ENCODE measurements around the gene CEMIP.

Gene CEMIP

GRCh38 chr15:80942746-80943565 is 163.8 kb downstream of the CEMIP start:
- H3K36me3 ChIP-seq (ENCODE audit: insufficient read depth, low read length), result peaks cover 3% of the 10 kb centered on the region; the same call in 1 of the 2 replicates
- H3K9me3 ChIP-seq (ENCODE audit: insufficient read depth, low read depth, low read length), result no peaks in the 10 kb centered on the region
- TF ChIP-seq CTCF (conservative IDR thresholded peaks at IDR 0.05; ENCODE audit: low read length), result no peak
- no peak for TF ChIP-seq EZH2phosphoT487 (IDR thresholded peaks at IDR 0.05; ENCODE audit: borderline replicate concordance)

GRCh38 chr15:80944818-80945217 is 165.6 kb downstream of the CEMIP start:
- Histone ChIP-seq H4K20me1 (ENCODE audit: insufficient read depth, low read length, poor library complexity, severe bottlenecking) (no peaks in the 10 kb centered on the region), H3K9ac (ENCODE audit: low read depth, low read length, poor library complexity, severe bottlenecking) (no peak overlapping the region), H3K9me2 (replicated peaks; ENCODE audit: low read depth, low read length) (no peaks in the 10 kb centered on the region), H3K4me3 (ENCODE audit: low read length, poor library complexity, severe bottlenecking) (no peak overlapping the region), H3K9me3 (ENCODE audit: insufficient read depth, low read depth, low read length) (no peaks in the 10 kb centered on the region), H2AFZ (ENCODE audit: low read length) (no peak overlapping the region), H3K36me3 (ENCODE audit: insufficient read depth, low read length) (peaks cover 3% of the 10 kb centered on the region; the same call in 1 of the 2 replicates), H3K4me1 (ENCODE audit: insufficient read depth, low read length, poor library complexity, severe bottlenecking) (no peaks in the 10 kb centered on the region), H3K79me2 (ENCODE audit: insufficient read depth, low read length) (no peaks in the 10 kb centered on the region), H3K4me2 (ENCODE audit: low read depth, low read length, poor library complexity, severe bottlenecking) (no peak overlapping the region), H3F3A (ENCODE audit: low read depth) (no peaks in the 10 kb centered on the region), H3K27me3 (ENCODE audit: insufficient read depth, low read length, poor library complexity, severe bottlenecking) (no peaks in the 10 kb centered on the region)
- TF ChIP-seq CTCF (conservative IDR thresholded peaks at IDR 0.05; ENCODE audit: low read length) (no peak), EZH2phosphoT487 (IDR thresholded peaks at IDR 0.05; ENCODE audit: borderline replicate concordance) (no peak)

More at GRCh38 chr15:80942746-80943565, 163.8 kb downstream of the CEMIP start:
- no peaks in the 10 kb centered on the region for H3K4me1 ChIP-seq (ENCODE audit: insufficient read depth, low read length, poor library complexity, severe bottlenecking)
- no peak overlapping the region for H2AFZ ChIP-seq (ENCODE audit: low read length)
- H3K9ac ChIP-seq (ENCODE audit: low read depth, low read length, poor library complexity, severe bottlenecking), result no peak overlapping the region
- H3K4me2 ChIP-seq (ENCODE audit: low read depth, low read length, poor library complexity, severe bottlenecking), result no peak overlapping the region
- H3K27me3 ChIP-seq (ENCODE audit: insufficient read depth, low read length, poor library complexity, severe bottlenecking), result no peaks in the 10 kb centered on the region
- no peaks in the 10 kb centered on the region for H3K9me2 ChIP-seq (replicated peaks; ENCODE audit: low read depth, low read length)
- H4K20me1 ChIP-seq (ENCODE audit: insufficient read depth, low read length, poor library complexity, severe bottlenecking), result no peaks in the 10 kb centered on the region
- no peaks in the 10 kb centered on the region for H3K79me2 ChIP-seq (ENCODE audit: insufficient read depth, low read length)
- H3F3A ChIP-seq (ENCODE audit: low read depth), result no peaks in the 10 kb centered on the region
- no peak overlapping the region for H3K4me3 ChIP-seq (ENCODE audit: low read length, poor library complexity, severe bottlenecking)

- Histone ChIP-seq H3K4me3 (ENCODE audit: low read length, poor library complexity, severe bottlenecking) (no peak overlapping the region), H3K4me2 (ENCODE audit: low read depth, low read length, poor library complexity, severe bottlenecking) (no peak overlapping the region), H3K36me3 (ENCODE audit: insufficient read depth, low read length) (peaks cover 3% of the 10 kb centered on the region; the same call in 1 of the 2 replicates), H3F3A (ENCODE audit: low read depth) (no peaks in the 10 kb centered on the region), H3K4me1 (ENCODE audit: insufficient read depth, low read length, poor library complexity, severe bottlenecking) (no peaks in the 10 kb centered on the region), H3K9me2 (replicated peaks; ENCODE audit: low read depth, low read length) (no peaks in the 10 kb centered on the region), H2AFZ (ENCODE audit: low read length) (no peak overlapping the region), H3K79me2 (ENCODE audit: insufficient read depth, low read length) (no peaks in the 10 kb centered on the region), H4K20me1 (ENCODE audit: insufficient read depth, low read length, poor library complexity, severe bottlenecking) (no peaks in the 10 kb centered on the region), H3K27me3 (ENCODE audit: insufficient read depth, low read length, poor library complexity, severe bottlenecking) (no peaks in the 10 kb centered on the region), H3K9ac (ENCODE audit: low read depth, low read length, poor library complexity, severe bottlenecking) (no peak overlapping the region), H3K9me3 (ENCODE audit: insufficient read depth, low read depth, low read length) (no peaks in the 10 kb centered on the region)
- TF ChIP-seq EZH2phosphoT487 (IDR thresholded peaks at IDR 0.05; ENCODE audit: borderline replicate concordance) (no peak), CTCF (conservative IDR thresholded peaks at IDR 0.05; ENCODE audit: low read length) (no peak)
These were observed 166.4 kb downstream of the CEMIP start for GRCh38 chr15:80945605-80946004.

Data from Loucy (cell line).